CD4-positive, CD25-positive, alpha-beta regulatory T cell (primary cell): ENCODE measurements around the gene ARHGAP28. TPM values are rescaled to one million over a fixed set of nuclear protein-coding genes. Genes with fewer than 3 reads are reported as not detected.

Experiments
- ATAC-seq, 2 donors: fragments of 150-1000 bp; cut with Tn5 transposase; one replicate each; pipeline ENCODE4 v1.10.0; 2021; ENCODE audit warnings: low read depth in 2 of 2, moderate number of reproducible peaks in 2 of 2, moderate library complexity in 1 of 2
- DNase-seq, 3 donors: peaks; one replicate each; pipeline versions ENCODE4 v3.0.0 to v3.0.0-alpha.2; 2012 to 2022; ENCODE audit warnings: mixed read lengths in 1 of 3
- H3K27ac ChIP-seq: one replicate; pipeline ENCODE4 v1.7.0; 2013; ENCODE audit warnings: mild to moderate bottlenecking, low read length; ENCODE audit not compliant: insufficient read depth, poor library complexity, severe bottlenecking
- H3K27me3 ChIP-seq: one replicate; pipeline ENCODE4 v1.7.0; 2013; ENCODE audit warnings: low read length; ENCODE audit not compliant: control insufficient read depth, insufficient read depth
- H3K36me3 ChIP-seq: one replicate; pipeline ENCODE4 v1.7.0; 2013; ENCODE audit warnings: mild to moderate bottlenecking, low read length, moderate library complexity; ENCODE audit not compliant: control insufficient read depth, insufficient read depth
- H3K4me1 ChIP-seq: 2 replicates; pipeline ENCODE4 v1.7.0; 2013; ENCODE audit warnings: mild to moderate bottlenecking, low read length; ENCODE audit not compliant: insufficient read depth, control insufficient read depth, poor library complexity, severe bottlenecking
- H3K4me3 ChIP-seq: one replicate; pipeline ENCODE4 v1.7.0; 2013; ENCODE audit warnings: low read depth, mild to moderate bottlenecking, low read length, moderate library complexity
- H3K9me3 ChIP-seq, 2 experiments: 1 replicate in 1 of 2; 2 replicates in 1 of 2; pipeline ENCODE4 v1.7.0; 2013; ENCODE audit warnings: low read length in 2 of 2, mild to moderate bottlenecking in 1 of 2, moderate library complexity in 1 of 2; ENCODE audit not compliant: control insufficient read depth in 2 of 2
- H3K27ac Mint-ChIP-seq, 3 donors: one replicate each; pipeline ENCODE4 v1.8.0; 2020 to 2022; ENCODE audit warnings: mild to moderate bottlenecking in 3 of 3, mixed read lengths in 3 of 3, moderate library complexity in 2 of 3
- H3K27me3 Mint-ChIP-seq: one replicate; pipeline ENCODE4 v1.8.0; 2022; ENCODE audit warnings: mild to moderate bottlenecking, mixed read lengths
- H3K36me3 Mint-ChIP-seq: one replicate; pipeline ENCODE4 v1.8.0; 2020; ENCODE audit warnings: mixed read lengths
- H3K4me1 Mint-ChIP-seq, 4 donors: one replicate each; pipeline ENCODE4 v1.8.0; 2020 to 2022; ENCODE audit warnings: mixed read lengths in 4 of 4, mild to moderate bottlenecking in 1 of 4
- H3K4me3 Mint-ChIP-seq, 4 donors: one replicate each; pipeline ENCODE4 v1.8.0; 2020 to 2022; ENCODE audit warnings: mild to moderate bottlenecking in 4 of 4, mixed read lengths in 4 of 4, moderate library complexity in 3 of 4
- H3K9me3 Mint-ChIP-seq, 7 donors: one replicate each; pipeline ENCODE4 v1.8.0; 2020 to 2022; ENCODE audit warnings: mixed read lengths in 7 of 7, mild to moderate bottlenecking in 3 of 7, moderate library complexity in 2 of 7
- polyA plus RNA-seq, 4 donors: library from polyadenylated mRNA; unstranded; fragments of 300-500 nt; fragmentation: Illumina TruSeq; gene quantifications; one replicate each; pipeline ENCODE4 v1.2.3, GENCODE V29; 2021
- total RNA-seq: library from RNA; stranded (reverse); gene quantifications from one replicate; pipeline ENCODE4 v1.2.3, GENCODE V29; 2022

The ARHGAP28 gene
- total and polyA plus RNA-seq, 5 donors from 2014 or later = not detected

- Mint-ChIP-seq H3K36me3 (no peaks in the 10 kb centered on the region), H3K27ac (no peak overlapping the region), H3K4me1 (no peaks in the 10 kb centered on the region), H3K4me3 (no peak overlapping the region), H3K9me3 (peaks cover 0 to 7% (median 4%) of the 10 kb centered on the region in 7 donors), H3K27me3 (no peaks in the 10 kb centered on the region)
- Histone ChIP-seq H3K27ac (no peak overlapping the region), H3K36me3 (no peaks in the 10 kb centered on the region), H3K4me1 (no peaks in the 10 kb centered on the region), H3K9me3 (peaks cover 0 to 5% of the 10 kb centered on the region in 2 experiments), H3K27me3 (no peaks in the 10 kb centered on the region), H3K4me3 (no peak overlapping the region)
- DNase-seq (no peak), ATAC-seq (no peak)
Observed at GRCh38 chr18:6961331-6961730, 231.8 kb downstream of the ARHGAP28 start.

- Mint-ChIP-seq H3K36me3 (no peaks in the 10 kb centered on the region), H3K4me3 (no peak overlapping the region), H3K9me3 (peaks cover 0 to 6% (median 4%) of the 10 kb centered on the region in 7 donors), H3K27me3 (no peaks in the 10 kb centered on the region), H3K27ac (no peak overlapping the region), H3K4me1 (no peaks in the 10 kb centered on the region)
- Histone ChIP-seq H3K36me3 (no peaks in the 10 kb centered on the region), H3K9me3 (peaks cover 0 to 5% of the 10 kb centered on the region in 2 experiments), H3K27me3 (no peaks in the 10 kb centered on the region), H3K27ac (no peak overlapping the region), H3K4me1 (no peaks in the 10 kb centered on the region), H3K4me3 (no peak overlapping the region)
- ATAC-seq (no peak), DNase-seq (no peak)
Observed at GRCh38 chr18:6962571-6963451, 233.3 kb downstream of the ARHGAP28 start.

GRCh38 chr18:6963452-6964097 lies 234.1 kb downstream of the ARHGAP28 start:
- H3K27me3 Mint-ChIP-seq = no peaks in the 10 kb centered on the region
- no peak for ATAC-seq
- DNase-seq = no peak

More at GRCh38 chr18:6963452-6964097, 234.1 kb downstream of the ARHGAP28 start:
- no peak overlapping the region for H3K4me3 Mint-ChIP-seq
- no peaks in the 10 kb centered on the region for H3K36me3 ChIP-seq
- H3K9me3 ChIP-seq = peaks cover 0 to 5% of the 10 kb centered on the region in 2 experiments
- no peak overlapping the region for H3K27ac ChIP-seq
- no peaks in the 10 kb centered on the region for H3K27me3 ChIP-seq
- no peak overlapping the region for H3K27ac Mint-ChIP-seq
- peaks cover 0 to 6% (median 4%) of the 10 kb centered on the region in 7 donors for H3K9me3 Mint-ChIP-seq
- H3K36me3 Mint-ChIP-seq = no peaks in the 10 kb centered on the region
- H3K4me1 ChIP-seq = no peaks in the 10 kb centered on the region
- H3K4me3 ChIP-seq = no peak overlapping the region
- H3K4me1 Mint-ChIP-seq = no peaks in the 10 kb centered on the region
